ENCODE measurements around the gene INPP5J.

INPP5J gene

DNA sequence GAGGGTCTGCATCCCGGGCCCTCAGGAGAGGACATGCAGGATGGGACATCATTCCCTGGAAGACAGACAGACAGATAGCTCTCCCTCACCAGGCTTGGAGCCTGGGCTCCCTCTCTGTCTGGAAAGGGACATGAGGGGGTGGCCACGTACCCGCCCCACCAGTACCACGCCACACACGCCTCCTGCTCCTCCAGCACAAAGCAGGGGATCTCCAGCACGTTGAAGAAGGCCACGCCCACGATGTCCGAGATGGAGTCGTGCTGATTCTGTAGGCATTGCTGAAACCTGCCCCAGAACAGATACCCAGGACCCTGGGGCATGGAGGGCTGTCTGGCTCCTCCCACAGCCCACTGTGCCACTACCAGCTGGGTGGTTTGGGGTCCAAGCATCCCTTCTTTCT is 15.4 kb downstream of the INPP5J start:
- TF ChIP-seq, protein P1, sequence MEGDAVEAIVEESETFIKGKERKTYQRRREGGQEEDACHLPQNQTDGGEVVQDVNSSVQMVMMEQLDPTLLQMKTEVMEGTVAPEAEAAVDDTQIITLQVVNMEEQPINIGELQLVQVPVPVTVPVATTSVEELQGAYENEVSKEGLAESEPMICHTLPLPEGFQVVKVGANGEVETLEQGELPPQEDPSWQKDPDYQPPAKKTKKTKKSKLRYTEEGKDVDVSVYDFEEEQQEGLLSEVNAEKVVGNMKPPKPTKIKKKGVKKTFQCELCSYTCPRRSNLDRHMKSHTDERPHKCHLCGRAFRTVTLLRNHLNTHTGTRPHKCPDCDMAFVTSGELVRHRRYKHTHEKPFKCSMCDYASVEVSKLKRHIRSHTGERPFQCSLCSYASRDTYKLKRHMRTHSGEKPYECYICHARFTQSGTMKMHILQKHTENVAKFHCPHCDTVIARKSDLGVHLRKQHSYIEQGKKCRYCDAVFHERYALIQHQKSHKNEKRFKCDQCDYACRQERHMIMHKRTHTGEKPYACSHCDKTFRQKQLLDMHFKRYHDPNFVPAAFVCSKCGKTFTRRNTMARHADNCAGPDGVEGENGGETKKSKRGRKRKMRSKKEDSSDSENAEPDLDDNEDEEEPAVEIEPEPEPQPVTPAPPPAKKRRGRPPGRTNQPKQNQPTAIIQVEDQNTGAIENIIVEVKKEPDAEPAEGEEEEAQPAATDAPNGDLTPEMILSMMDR (IDR thresholded peaks at IDR 0.05; ENCODE audit: insufficient read depth, missing control alignments), result no peak
- DNase-seq (ENCODE audit: insufficient read length, low spot score), result no peak
- no peak for FAIRE-seq

DNA sequence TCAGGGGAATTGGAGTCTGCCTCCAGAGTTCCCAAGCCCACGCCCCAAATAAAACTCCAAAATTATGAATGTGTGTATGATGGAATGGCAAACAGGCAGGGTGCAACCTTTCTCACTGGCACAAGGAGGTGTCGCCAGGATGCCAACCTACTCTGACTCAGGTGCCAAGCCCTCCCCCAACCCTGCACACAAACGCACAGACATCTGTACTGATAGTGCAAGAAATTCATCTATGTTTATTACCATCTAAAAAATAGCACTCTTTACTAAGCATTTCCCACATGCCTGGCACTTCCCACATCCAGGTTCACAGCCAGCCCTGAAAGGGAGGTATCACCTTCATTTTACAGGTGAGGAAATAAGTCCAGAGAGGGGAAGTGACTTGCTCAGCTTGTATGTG is 16.3 kb downstream of the INPP5J start:
- TF ChIP-seq, protein P1 (IDR thresholded peaks at IDR 0.05; ENCODE audit: insufficient read depth, missing control alignments), result no peak
- FAIRE-seq, result no peak

DNA sequence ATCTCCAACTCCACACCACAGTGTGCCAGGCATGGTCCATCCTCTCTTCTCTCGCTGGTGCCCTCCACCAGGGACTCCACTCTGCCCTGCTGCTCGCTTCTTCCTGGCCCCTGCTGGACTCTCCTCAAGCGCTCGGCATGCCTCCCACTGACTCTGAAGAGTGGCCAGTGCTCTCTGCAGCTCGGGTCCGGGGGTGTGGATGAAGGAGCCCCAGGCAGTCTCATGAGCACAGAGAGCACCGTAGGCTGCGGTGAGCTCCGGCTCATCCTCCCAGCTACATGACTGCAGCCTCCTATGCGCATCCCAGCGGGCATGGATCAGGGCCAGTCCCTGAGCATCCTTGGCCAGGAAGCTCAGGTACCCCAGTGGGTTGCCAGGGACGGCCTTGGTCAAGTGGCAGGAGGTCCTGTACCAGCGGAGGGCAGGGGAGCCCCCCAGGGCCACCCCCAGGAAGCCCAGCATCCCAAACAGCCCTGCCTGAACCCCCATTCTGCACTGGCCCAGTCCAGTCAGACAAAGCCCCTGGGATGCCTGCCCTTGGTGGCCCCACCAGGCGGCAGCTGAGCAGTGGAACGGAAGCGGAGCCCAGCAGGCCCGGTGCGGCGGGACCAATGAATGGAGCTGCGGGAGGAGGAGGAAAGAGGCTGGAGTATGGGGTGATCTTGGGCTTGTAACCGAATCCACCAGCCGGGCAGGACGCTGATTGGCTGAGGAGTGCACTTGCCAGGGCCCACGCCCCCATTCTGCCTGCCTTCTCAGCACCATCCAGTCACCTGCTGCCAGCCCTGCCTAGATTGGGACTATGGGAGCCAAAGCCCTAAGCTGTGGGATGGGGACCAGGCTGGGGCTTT is 17.3 kb downstream of the INPP5J start, which contains the start of gene PLA2G3:
PLA2G3 (minus strand) TSS at position 643 of the 851 bp plus-strand sequence; CDS start at position 489, 154 bp downstream.
- TF ChIP-seq, protein P1 (IDR thresholded peaks at IDR 0.05; ENCODE audit: insufficient read depth, missing control alignments), result no peak
- DNase-seq (ENCODE audit: insufficient read length, low spot score) (no peak), FAIRE-seq (no peak)

More for the DNA sequence above, 16.3 kb downstream of the INPP5J start:
- DNase-seq (ENCODE audit: insufficient read length, low spot score), result no peak

DNA sequence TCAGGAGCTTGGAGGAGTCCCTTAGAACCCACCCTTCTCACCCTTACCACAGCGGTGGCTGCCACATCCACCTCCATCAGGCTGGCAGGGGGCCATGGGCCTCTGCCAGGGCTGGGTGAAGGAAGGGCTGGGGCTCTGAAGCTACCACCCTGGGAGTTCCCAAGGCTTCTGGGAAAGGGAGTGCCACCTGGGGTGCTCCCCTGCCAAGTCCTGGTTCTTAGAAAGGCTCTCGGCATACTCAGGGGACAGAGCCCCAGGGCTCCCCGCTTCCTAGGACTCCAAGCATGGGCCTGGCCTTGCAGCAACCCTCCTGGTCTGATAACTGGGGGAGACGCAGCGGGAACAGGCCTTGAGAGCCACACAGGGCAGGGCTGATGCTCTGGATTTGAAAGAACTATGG is 18.0 kb downstream of the INPP5J start:
- DNase-seq (ENCODE audit: insufficient read length, low spot score) (no peak), FAIRE-seq (no peak)
- TF ChIP-seq, protein P1 (IDR thresholded peaks at IDR 0.05; ENCODE audit: insufficient read depth, missing control alignments), result no peak

DNA sequence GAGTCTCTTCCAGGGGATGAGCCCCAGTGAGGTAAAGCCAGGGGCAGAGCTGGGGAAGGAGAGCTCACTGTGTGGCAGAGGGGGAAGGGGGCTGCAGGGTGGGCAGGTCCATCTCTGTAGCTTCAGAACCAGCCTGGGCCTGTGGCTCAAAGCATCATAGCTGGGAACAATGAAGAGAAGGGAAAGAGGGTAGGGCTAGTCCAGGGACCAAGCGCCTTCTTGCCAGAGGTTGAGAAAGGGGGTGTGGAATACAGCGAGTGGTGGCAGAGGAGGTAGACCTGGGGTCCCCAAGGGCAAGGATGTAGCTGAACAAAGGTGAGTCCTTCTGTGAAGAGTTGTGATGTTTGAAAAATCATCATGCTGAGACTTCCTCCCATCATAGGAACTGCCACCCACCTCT is 18.8 kb downstream of the INPP5J start:
- FAIRE-seq (no peak), DNase-seq (ENCODE audit: insufficient read length, low spot score) (no peak)
- TF ChIP-seq, protein P1 (IDR thresholded peaks at IDR 0.05; ENCODE audit: insufficient read depth, missing control alignments), result no peak

DNA sequence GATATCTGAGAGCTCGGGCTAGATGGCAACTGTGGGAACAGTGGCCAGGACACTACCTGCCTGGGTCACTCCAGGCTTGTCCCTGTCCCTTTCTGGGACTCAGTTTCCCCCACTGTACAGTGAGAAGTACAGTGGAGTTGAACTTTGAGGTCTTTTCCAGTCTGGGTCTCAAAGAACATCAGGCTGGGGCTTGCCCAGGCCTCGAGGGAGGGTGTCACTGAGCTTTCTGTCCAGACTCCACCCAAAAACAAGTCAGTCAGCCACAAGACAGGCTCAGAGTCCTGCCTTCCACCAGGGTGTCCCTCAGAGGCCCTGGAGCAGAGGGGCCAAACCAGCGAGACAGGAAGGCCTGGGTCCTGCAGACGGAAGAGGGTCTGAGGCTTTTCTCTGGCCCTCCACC is 19.5 kb downstream of the INPP5J start:
- TF ChIP-seq, protein P1 (IDR thresholded peaks at IDR 0.05; ENCODE audit: insufficient read depth, missing control alignments), result no peak
- FAIRE-seq (no peak), DNase-seq (ENCODE audit: insufficient read length, low spot score) (no peak)

DNA sequence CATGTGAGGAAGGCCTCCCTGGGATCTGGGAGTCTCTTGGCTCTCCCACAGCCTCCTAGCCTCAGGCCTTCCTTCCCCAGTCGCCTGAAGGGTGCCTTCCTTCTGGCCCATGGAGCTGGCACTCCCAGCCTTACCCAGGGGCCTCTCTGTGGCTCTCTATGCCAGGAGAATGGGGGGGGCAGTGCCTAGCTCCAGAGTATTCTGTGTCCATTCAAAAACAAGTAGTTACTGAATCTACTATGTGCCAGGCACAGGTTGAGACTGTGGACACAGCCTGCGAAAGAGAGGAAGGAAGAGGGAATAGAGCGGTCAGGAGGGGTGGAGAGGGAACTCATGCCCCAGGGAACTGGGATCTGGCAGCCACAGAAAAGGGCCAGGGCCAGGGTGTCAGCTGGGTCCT is 20.3 kb downstream of the INPP5J start:
- DNase-seq (ENCODE audit: insufficient read length, low spot score), result no peak
- no peak for FAIRE-seq
- TF ChIP-seq, protein P1 (IDR thresholded peaks at IDR 0.05; ENCODE audit: insufficient read depth, missing control alignments), result no peak
